Stimulated activated CD4-positive, alpha-beta T cell treated with anti-CD3 and anti-CD28 coated beads, Interleukin-12 subunit alpha, Interleukin-12 subunit beta, amount 100 ng/mL, for 4 hours (primary cell): ENCODE results near the gene SALL3.

Experiments
- DNase-seq: peaks from one replicate; pipeline ENCODE4 v3.0.0-alpha.2; 2020

SALL3 gene

DNA sequence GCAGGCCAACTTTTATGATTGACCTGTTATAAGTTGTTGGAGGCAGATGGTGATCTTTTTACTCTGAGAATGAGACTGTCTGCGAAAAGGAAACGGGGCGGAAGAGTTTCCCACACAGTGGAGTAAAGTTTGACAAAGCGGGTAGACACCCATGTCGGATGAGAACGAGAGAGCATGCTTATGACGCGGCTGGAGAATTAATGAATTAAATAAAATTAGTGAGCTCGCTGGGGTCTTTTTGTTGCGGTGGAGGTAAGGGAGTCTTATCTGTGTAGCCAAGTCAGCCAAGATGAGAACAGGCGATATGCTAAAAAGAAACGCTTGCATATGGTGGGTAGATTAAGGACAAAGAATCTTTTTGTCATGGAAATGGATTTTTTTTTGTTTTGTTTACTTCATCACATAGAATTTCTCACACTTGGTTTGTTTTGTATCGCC lies 1.8 kb downstream of the SALL3 start:
- DNase-seq: no peak

DNA sequence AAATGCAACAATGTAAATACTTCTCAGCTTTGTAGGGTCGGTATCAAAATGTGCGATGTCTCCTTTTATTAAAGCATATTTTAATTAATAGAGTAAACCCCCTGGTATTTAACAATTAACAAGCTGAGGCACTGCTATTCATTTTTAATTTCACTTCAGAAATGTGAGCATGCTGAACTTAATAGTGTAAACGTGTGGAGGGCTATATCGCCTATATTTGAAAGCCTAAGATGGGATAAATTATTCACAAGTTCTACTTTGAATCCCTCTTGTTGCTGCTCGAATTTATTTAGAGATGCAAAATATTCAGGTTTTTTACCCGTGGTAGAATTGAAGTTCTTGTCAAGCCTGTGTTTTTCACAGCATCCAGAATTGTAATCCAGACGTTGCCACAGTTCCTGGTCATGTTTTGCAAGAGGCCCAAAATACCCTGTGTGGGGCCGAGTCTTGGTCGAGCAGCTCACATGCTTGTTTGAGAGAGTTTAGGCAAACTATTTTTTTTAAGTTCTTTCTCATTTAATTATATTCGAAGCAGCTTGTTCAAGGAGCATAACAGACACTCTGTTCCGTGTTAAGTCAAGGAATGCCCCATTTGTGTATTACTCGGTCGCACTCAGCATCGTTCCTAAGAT lies 2.5 kb downstream of the SALL3 start:
- DNase-seq: no peak

DNA sequence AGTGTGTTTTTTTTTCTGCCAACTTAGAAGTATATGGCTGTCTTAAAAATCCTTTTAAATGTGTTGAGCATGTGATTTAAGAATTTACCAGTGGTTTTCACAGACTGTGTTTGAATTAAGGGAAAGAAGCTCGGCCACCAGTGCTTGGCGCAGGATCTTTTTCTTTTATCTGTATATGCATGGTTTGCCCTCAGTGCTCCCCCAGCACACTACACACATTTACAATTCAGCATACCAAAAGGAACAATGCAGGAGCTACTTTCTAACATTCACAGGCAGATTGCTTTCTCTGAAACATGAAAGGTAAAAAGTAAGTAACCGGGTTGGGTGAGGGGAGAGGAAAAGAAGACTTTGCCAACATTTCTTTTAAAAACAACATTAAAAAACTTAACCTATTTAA lies 3.9 kb downstream of the SALL3 start:
- DNase-seq: no peak

DNA sequence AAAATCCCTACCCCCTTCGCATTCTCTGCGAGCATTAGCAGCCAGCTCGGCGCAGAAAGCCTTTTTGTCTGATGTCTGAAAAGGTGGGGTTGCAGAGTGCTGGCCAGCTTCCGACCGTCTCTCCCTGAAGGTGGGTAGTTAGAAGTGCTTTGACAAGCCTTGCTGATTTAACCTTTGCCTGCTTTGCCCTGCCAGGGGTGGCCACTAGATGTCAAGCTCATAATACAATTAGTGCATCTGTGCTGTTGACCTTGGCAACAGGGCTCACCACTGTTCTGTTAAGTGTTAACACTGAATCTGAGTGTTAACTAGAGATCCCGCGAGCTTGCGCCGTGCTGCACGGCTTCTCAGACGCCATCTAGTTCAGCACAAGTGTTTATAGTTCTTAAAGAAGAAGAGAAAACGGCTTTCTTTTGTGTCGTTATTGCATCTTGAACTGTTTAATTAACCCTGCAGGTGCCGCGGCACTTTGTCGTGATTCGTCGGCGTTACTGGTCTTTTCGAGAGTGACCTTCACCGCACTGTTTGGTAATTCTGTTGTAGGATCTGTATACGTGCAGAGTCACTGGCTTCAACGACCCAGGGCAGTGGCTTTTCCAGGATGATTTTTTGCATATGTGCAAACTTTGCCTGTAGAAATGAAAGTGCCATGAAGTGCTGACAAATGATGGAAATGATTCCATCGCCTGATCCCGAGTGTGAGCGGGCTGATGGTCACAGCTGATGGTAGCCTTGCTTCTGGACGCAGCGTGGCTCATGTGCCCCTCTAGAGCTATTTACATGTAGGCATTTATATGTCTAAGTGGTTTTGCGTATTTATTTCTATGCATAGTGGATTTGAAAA lies 5.5 kb downstream of the SALL3 start:
- no peak for DNase-seq

DNA sequence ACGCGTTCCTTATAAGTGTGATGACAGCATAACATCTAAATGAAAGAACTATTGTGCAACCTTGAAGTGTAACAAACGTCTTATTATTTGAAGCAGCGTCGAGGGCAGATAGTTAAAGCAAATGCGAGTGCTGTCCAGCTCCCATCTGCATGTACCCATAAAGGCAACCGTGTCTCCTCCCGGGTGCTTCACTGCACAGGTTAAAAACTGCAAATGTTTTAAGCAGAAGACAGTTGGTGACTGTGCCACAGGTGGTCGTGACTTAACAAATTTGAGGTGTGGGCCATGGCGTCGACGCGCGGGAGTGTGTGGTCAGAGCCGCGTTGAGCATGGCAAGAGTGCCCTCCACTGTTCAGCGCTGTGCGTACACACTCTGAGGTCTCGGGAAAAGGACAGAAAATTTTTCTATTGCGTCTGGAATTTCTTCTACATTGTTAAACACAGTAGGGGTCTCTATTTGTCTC lies 6.4 kb downstream of the SALL3 start:
- no peak for DNase-seq

DNA sequence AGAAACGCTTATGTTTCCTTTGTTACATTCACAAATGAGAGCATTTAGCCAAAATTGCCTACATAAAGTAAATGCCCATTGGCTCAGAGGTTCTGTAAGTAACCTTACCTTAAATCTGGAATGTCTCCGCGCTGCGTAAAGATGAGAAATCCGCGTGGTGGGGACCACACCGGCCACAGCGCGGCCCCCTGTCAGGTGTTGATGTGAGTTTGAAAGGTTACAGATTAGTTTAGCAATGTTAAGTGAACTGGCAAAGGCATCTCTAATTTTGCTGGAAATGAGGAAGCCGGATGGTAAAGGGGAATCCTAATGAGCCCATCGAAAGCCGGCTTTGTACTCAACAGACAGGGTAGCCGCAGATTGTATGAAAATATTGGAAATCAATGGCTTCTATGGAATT lies 11.8 kb downstream of the SALL3 start:
- DNase-seq: no peak

DNA sequence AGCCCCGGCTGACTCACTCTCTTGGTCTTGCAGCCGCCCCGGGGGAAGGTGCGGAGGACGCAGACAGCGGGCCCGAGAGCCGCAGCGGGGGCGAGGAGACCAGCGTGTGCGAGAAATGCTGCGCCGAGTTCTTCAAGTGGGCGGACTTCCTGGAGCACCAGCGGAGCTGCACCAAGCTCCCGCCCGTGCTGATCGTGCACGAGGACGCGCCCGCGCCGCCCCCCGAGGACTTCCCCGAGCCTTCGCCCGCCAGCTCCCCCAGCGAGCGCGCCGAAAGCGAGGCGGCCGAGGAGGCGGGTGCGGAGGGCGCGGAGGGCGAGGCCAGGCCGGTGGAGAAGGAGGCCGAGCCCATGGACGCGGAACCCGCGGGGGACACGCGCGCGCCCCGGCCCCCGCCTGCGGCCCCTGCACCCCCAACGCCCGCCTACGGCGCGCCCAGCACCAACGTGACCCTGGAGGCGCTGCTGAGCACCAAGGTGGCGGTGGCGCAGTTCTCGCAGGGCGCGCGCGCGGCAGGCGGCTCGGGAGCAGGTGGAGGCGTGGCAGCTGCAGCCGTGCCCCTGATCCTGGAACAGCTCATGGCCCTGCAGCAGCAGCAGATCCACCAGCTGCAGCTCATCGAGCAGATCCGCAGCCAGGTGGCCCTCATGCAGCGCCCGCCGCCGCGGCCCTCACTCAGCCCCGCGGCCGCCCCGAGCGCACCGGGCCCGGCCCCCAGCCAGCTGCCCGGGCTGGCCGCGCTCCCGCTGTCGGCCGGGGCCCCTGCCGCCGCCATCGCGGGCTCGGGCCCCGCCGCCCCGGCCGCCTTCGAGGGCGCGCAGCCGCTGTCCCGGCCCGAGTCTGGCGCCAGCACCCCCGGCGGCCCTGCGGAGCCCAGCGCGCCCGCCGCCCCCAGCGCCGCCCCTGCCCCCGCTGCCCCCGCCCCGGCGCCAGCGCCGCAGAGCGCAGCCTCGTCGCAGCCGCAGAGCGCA lies 12.7 kb downstream of the SALL3 start:
- no peak for DNase-seq

DNA sequence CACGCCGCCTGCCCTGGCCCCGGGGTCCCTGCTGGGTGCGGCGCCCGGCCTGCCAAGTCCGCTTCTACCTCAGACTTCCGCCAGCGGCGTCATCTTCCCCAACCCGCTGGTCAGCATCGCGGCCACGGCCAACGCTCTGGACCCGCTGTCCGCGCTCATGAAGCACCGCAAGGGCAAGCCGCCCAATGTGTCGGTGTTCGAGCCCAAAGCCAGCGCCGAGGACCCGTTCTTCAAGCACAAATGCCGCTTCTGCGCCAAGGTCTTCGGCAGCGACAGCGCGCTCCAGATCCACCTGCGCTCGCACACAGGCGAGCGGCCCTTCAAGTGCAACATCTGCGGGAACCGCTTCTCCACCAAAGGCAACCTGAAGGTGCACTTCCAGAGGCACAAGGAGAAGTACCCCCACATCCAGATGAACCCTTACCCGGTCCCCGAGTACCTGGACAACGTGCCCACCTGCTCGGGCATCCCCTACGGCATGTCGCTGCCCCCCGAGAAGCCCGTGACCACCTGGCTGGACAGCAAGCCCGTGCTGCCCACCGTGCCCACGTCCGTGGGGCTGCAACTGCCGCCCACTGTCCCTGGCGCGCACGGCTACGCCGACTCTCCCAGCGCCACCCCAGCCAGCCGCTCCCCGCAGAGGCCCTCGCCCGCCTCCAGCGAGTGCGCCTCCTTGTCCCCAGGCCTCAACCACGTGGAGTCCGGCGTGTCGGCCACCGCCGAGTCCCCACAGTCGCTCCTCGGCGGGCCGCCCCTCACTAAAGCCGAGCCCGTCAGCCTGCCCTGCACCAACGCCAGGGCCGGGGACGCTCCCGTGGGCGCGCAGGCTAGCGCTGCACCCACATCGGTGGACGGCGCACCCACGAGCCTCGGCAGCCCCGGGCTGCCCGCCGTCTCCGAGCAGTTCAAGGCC lies 13.7 kb downstream of the SALL3 start:
- DNase-seq: no peak

DNA sequence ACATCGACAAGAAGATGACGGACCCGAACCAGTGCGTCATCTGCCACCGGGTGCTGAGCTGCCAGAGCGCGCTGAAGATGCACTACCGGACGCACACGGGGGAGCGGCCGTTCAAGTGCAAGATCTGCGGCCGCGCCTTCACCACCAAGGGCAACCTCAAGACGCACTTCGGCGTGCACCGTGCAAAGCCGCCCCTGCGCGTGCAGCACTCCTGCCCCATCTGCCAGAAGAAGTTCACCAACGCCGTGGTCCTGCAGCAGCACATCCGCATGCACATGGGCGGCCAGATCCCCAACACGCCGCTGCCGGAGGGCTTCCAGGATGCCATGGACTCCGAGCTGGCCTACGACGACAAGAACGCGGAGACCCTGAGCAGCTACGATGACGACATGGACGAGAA lies 14.4 kb downstream of the SALL3 start:
- DNase-seq: no peak

DNA sequence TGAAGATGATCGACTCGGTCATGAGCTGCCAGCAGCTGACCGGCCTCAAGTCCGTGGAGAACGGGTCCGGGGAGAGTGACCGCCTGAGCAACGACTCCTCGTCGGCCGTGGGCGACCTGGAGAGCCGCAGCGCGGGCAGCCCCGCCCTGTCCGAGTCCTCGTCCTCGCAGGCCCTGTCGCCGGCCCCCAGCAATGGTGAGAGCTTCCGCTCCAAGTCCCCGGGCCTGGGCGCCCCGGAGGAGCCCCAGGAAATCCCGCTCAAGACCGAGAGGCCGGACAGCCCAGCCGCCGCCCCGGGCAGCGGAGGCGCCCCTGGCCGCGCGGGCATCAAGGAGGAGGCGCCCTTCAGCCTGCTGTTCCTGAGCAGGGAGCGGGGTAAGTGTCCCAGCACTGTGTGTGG lies 14.9 kb downstream of the SALL3 start:
- no peak for DNase-seq

DNA sequence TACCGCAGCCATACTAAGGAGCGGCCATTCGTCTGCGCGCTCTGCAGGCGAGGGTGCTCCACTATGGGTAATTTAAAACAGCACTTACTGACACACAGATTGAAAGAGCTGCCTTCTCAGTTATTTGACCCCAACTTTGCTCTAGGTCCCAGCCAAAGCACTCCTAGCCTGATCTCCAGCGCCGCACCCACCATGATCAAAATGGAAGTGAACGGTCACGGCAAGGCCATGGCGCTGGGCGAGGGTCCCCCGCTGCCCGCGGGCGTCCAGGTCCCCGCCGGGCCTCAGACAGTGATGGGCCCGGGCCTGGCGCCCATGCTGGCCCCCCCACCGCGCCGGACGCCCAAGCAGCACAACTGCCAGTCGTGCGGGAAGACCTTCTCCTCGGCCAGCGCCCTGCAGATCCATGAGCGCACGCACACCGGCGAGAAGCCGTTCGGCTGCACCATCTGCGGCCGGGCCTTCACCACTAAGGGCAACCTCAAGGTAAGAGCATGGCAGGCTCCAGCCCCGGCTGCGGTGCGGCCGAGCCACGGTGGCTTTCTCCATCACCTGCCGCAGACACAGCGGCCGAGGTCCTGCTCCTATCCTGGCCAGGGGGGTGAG lies 15.5 kb downstream of the SALL3 start:
- DNase-seq: no peak

DNA sequence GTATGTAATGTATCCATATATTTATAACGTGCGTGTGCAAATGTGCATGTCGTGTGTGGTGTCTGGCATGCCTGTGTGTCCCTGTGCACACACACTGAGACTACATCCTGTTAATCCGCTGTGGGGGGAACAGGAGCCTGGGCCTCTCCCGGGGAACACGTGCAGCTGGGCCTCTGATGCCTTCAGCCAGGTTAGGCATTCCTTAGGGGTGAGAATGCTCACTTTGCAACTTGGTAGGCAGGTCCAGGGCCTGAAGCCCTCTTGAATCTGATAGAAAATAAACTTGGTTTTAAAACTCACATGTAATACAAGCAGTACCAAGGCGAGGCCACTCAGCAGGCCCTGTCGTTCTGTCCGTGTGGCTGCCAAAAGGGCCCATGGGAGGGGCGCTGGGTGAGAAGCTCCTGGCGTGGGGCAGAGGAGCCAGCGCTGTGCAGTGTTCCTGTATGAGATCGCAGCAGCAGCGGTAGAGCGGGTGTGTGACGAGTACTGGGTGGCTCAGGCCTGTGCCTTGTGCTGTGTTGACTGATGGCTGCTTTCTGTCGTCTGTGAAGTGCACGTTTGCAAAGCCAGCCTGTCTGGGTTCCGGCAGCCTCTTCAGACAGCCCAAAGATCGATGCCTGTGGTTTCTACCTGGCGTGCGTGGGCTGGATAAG lies 16.2 kb downstream of the SALL3 start:
- no peak for DNase-seq

DNA sequence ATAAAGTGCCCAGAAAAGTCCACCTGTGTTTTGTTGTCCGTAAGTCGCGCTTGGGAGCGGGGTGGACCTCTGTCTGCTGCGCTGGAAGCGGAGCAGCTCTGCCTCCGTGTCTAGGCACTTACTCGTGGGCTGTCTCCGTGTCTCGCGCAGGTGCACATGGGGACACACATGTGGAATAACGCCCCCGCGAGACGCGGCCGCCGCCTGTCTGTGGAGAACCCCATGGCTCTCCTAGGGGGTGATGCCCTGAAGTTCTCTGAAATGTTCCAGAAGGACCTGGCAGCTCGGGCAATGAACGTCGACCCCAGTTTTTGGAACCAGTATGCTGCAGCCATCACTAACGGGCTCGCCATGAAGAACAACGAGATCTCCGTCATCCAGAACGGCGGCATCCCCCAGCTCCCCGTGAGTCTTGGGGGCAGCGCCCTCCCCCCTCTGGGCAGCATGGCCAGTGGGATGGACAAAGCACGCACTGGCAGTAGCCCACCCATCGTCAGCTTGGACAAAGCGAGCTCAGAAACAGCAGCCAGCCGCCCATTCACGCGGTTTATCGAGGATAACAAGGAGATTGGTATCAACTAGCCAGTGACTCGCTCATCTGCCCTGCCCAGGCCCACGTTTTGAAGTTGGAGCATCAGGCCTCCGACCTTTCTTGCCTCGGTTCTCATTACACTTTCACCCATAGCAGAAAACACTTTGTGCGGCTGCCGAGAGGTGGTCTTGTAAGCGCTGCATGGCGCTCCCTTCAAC lies 17.3 kb downstream of the SALL3 start:
- no peak for DNase-seq

DNA sequence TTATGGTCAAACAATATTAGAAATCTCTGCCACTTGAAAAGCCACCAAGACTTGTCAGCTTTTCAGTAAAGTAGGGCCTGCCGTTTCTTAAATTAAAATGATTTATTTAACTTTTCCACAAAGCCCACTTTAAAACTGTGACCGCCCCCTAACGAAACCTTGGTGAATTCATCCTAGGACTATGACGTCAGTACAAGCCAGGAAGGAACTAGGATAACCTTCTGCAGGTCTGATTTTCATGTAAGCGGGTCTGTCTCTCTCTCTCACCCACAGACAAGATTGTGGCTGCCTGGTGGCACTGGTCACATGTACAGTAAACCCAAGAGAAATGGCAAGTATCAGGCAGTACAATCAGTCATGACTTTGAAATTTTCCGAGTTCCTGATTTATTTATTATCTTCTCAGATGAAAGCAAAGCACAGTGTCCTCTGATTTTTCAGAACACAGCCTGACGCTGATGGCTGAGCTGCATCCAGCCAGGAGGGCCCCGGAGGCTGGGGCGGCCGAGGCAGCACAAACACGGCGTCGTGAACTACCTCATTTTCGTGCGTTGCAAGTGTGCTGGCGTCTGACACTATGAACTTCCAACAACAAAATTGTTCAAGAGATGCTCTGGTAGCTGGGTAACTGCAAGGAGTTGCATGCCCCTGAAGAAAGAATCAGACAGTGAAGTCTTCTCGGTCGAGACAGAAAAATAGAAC lies 18.9 kb downstream of the SALL3 start:
- no peak for DNase-seq

DNA sequence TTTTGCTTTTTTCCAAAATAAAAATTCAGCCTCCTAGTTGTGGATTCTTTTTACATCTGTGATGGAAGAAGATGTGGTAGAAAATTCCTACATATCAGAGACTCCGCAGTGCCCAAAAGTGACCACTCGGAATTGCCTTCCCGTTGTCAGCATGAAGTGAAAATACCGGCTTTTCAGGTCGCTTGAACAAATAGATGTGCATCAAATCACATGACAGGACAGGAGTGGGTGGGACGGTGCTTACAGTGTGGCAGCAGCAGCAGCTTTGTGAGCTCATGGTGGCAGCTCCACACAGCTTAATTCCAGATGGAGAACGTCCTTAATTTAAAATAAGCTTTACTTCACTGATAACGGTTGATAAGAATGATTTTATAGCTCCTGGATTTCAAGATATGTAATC lies 20.3 kb downstream of the SALL3 start:
- DNase-seq: no peak

DNA sequence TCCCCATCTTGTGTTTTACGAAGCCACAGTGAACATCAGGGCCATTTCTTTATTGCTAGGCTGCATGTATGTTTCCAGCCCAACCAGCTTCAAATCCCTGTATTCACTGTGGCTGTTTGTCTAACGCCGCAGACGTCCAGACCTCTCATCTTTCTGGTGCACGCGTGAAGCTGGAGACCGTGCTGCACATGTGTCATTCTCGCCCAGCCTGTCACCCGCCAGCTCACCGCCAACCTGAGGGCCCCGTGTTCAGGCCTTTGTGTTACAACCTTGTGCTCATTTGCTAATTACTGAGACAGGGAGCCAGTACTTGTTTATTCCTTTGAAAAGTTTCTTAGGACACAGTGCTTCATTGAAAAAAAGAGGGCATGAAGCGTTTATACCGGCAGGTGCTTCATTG lies 21.4 kb downstream of the SALL3 start:
- no peak for DNase-seq

DNA sequence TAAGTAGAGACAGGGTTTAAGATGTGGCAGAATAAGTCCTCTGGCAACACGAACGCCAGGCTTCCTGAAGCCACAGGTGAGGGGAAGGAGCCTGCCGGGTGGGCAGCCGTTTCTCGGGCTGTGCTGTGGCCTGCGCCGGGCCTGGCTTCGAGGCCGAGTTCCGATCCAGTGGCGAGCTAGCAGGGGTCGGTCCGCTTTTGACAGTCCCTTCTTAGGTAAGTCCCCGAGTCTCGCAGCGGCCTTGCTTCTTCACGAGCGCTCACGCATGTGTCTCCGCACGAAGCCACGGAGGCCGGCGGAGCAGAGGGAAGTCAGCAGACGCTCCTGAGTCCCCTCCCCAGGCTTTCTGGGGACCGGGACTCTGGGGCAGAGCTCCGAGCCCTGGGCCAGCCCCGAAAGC lies 26.0 kb downstream of the SALL3 start:
- DNase-seq: no peak

DNA sequence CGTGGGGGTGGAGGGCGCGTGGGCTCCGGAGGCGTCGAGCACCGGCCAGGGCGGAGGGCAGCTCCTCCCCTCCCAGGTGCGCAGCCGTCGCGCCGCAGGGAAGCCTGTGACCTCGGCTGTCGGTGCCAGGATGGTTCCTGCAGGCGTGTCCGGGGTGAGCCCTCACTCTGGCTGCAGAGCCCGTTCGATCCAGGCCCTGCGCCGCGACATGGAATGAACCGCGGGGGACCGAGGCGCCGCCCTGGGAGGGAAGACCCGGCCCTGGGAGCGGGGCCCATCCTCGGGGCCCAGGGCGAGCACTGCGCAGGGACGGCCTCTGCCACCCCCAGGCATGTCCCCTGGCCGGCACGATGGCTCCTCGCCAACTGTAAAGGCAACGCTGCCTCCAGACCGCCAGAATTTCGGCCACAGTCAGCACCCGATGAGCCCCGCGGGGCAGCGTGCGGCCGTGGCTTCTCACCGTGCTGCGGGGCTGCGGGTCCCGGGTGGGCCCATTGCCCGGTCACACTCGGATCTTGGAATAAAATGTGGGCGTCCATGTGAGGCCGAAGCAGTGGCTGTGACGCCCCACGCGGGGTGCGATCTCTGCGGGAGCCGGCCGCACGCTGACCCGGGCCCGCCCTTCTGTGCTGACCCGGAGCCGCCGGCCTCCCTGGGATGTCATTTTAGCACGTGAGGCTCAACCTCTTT lies 26.6 kb downstream of the SALL3 start:
- no peak for DNase-seq

DNA sequence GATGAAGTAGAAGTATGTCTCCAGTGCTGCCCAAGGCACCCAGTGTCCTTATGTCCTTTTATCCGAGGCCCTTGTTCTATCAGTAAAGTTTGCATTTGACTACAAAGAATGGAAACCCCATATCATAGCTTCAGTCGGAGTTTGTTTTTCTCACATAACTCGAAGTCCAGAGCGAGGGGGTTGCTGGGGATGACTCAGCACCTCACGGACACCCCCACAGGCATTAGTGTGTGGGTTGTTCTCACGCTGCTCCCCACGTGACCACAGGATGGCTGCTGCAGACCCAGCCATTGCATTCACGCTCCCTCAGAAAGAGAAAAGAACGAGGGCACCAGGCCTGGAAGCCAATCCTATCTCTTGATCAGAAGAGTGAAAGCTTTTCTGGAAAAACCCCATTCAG lies 27.8 kb downstream of the SALL3 start:
- DNase-seq: no peak
